HK-2 (cell line): ENCODE data around the gene CHML.

Source experiments
- DNase-seq: peaks from one replicate; pipeline ENCODE4 v3.0.0-alpha.2; 2018; ENCODE audit not compliant: unreplicated experiment

CHML gene

DNA sequence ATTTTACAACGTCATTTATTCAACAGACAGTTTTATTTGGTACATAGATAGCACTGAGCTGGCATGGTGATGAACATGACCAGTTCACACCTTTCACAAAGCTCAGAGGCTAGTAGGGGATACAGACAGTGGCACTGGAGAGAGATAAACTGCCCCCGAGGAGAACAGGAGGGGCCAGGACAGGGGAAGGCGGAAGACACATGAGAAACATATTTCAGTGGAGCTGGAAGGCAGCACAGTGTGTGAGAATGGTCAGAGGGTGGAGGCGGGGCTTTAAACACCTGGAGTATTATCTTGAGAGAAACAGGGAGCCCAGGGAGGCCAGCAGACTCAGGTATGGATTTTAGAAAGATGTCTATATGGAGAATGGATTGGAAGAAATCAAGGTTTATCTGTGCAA lies 49.5 kb downstream of the CHML start:
- no peak for DNase-seq
